HL-60 (cell line): ENCODE data around the gene WNT7B.

Experiments used
- CTCF ChIP-seq: IDR thresholded peaks from one replicate; pipeline ENCODE4 v1.5.1; 2011; ENCODE audit warnings: low read length, control low read depth, inconsistent platforms; ENCODE audit not compliant: insufficient read depth
- GABPA ChIP-seq: IDR thresholded peaks from 2 replicates; pipeline ENCODE4 v1.6.1; 2012; ENCODE audit warnings: low read depth

GRCh38 chr22:45994491-45995404 lies 17.8 kb upstream of the WNT7B start:
- TF ChIP-seq CTCF (peak; percentile 90), GABPA (no peak)
